GM18873 (cell line): ENCODE data around the gene ANGPTL4.
"Not testable (repeated sequence)": the region's sequence is repeated elsewhere in the genome, so short reads cannot be mapped to it uniquely, and the experiment has no call there.

Experiments used
- ATAC-seq: cut with Tn5 transposase; IDR thresholded peaks from one replicate; pipeline ENCODE4 v1.9.1; 2021; ENCODE audit warnings: mild to moderate bottlenecking, moderate library complexity, moderate number of reproducible peaks; ENCODE audit not compliant: unreplicated experiment, low FRiP score

The ANGPTL4 gene, protein sequence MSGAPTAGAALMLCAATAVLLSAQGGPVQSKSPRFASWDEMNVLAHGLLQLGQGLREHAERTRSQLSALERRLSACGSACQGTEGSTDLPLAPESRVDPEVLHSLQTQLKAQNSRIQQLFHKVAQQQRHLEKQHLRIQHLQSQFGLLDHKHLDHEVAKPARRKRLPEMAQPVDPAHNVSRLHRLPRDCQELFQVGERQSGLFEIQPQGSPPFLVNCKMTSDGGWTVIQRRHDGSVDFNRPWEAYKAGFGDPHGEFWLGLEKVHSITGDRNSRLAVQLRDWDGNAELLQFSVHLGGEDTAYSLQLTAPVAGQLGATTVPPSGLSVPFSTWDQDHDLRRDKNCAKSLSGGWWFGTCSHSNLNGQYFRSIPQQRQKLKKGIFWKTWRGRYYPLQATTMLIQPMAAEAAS

DNA sequence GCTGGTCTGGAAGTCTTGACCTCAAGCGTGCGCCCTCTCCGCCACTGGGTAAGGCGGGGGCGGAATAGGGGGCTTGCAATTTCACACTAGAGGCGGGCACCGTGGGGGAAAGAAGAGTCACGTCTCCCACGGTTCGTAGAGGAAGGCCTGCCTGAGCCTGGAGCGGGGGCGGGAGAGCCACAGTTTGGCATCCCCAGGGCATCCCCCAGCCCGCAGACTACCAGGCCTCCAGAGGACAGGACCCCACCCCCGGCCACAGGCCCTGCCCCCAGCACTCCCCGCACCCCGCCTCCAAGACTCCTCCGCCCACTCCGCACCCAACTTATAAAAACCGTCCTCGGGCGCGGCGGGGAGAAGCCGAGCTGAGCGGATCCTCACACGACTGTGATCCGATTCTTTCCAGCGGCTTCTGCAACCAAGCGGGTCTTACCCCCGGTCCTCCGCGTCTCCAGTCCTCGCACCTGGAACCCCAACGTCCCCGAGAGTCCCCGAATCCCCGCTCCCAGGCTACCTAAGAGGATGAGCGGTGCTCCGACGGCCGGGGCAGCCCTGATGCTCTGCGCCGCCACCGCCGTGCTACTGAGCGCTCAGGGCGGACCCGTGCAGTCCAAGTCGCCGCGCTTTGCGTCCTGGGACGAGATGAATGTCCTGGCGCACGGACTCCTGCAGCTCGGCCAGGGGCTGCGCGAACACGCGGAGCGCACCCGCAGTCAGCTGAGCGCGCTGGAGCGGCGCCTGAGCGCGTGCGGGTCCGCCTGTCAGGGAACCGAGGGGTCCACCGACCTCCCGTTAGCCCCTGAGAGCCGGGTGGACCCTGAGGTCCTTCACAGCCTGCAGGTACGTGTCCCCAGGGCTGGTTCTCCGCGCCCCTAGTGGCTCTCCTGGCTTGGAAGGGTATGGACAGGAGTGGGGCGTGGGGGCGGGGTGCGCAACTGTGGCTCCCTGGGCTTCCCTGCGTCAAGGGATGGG is at the start of gene ANGPTL4:
Gene ANGPTL4, plus strand, starts transcription at position 353 of the 969 bp plus-strand sequence. Its CDS starts 167 bp downstream, at position 520.
- no peak for ATAC-seq

DNA sequence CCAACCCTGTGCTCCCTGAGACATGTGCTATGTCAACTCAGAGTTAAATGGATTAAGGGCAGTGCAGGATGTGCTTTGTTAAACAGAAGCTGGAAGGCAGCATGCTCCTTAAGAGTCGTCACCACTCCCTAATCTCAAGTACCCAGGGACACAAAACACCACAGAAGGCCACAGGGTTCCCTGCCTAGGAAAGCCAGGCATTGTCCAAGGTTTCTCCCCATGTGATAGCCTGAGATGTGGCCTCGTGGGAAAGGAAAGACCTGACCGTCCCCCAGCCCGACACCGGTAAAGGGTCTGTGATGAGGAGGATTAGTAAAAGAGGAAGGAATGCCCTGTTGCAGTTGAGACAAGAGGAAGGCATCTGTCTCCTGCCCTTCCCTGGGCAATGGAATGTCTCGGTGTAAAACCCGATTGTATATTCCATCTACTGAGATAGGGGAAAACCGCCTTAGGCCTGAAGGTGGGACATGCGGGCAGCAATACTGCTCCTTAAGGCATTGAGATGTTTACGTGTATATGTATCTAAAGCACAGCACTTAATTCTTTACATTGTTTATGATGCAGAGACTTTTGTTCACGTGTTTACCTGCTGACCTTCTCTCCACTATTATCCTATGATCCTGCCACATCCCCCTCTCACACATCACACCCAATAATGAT is 48.8 kb upstream of the ANGPTL4 start:
- not testable (repeated sequence) for ATAC-seq

DNA sequence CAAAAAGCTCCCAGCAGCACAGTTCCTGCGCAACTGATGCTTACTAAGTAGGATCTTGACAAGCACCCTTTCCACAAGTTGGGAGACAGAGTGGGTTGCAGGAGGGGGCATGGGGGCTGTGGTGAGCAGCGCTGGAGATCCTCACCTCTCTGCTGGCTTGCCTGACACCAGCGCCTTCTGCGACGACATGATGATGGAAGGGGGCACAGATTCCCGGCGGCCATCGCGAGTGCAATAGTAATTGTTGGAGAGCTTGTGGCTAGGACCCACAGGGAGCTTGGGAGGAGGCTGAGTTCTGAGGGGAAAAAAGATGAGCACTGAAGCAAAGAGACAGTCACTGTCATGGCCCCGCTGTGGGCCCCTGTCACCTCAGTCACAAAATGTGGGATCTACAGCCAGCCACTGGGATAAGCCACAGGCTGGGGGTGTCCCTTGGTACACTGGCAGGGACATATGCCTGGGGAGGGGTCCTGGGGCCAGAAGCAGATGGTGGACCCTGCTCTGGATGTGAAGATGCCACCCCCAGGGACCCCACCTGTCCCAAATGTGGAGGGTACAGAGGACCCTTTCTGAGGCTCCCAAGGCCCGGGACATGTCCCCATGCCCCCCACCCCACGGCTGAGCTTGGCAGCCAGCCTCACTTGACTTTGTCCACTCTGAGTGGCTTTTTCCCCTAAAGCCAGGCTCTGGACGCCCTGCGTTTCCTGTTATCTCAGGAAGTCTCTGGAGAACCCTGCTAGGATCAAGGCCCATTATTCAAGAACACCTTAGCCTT is 47.4 kb upstream of the ANGPTL4 start:
- ATAC-seq, result no peak

DNA sequence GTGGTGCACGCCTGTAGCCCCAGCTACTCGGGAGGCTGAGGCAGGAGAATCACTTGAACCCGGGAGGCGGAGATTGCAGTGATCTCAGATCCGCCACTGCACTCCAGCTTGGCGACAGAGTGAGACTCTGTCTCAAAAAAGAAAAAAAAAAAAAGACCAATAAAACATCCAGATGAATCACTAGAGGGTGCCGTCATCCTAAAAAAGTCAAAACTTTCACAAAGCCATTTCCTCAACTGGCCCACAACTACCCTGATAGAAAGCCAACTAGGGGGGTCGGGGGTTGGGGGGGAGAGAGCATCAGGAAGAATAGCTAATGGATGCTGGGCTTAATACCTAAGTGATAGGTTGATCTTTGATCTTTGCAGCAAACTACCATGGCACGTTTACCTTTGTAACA is 45.1 kb upstream of the ANGPTL4 start:
- ATAC-seq, result not testable (repeated sequence)

DNA sequence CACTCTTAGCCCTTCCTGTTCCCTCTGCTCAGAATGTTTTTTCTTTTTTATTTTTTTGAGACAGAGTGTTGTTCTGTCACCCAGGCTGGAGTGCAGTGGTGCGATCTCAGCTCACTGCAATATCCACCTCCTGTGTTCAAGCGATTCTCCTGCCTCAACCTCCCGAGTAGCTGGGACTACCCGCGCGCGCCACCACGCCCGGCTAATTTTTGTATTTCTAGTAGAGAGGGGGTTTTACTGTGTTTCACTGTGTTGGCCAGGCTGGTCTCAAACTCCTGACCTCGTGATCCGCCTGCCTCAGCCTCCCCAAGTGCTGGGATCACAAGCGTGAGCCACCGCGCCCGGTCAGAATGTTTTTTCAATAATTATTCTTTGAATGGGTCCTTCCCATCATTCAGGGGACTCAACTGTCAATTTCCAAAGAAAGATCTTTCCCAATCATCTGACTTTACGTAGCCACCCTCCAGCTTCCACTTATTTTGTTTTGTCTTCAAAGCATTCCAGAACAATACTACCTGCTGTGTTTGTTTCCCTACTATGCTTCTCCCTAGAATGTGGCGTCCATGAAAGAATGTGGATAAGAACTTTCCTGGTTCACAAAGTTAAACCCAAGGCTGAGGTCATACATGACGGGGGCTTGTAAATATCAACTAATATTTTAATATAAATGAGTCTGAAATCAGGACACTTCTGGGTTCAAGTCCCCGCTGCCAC is 44.0 kb upstream of the ANGPTL4 start:
- no peak for ATAC-seq

DNA sequence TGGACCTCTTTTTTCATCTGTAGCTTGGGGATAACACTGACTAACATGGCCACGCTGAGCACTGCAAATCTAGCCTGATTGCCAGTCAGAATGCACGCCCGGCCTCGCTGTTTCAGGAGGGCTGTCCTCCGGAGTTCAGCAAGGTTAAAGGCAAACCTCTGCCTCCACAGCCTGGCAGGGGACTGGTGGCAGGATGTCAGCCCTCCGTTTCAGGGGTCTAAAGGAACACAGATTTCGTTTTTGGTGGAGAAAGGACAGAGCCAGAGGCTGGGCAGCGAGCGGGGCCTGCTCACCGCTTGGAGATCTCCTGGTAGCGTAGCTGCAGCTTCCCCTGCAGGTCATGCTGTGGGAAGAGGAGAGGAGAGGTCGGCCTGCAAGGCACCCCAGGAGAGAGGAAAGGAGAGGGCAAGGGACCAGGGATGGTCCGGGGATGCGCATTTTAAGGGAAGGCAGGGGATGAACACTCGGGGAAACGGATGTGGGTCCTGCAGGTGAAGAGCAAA is 43.3 kb upstream of the ANGPTL4 start:
- ATAC-seq, result no peak

DNA sequence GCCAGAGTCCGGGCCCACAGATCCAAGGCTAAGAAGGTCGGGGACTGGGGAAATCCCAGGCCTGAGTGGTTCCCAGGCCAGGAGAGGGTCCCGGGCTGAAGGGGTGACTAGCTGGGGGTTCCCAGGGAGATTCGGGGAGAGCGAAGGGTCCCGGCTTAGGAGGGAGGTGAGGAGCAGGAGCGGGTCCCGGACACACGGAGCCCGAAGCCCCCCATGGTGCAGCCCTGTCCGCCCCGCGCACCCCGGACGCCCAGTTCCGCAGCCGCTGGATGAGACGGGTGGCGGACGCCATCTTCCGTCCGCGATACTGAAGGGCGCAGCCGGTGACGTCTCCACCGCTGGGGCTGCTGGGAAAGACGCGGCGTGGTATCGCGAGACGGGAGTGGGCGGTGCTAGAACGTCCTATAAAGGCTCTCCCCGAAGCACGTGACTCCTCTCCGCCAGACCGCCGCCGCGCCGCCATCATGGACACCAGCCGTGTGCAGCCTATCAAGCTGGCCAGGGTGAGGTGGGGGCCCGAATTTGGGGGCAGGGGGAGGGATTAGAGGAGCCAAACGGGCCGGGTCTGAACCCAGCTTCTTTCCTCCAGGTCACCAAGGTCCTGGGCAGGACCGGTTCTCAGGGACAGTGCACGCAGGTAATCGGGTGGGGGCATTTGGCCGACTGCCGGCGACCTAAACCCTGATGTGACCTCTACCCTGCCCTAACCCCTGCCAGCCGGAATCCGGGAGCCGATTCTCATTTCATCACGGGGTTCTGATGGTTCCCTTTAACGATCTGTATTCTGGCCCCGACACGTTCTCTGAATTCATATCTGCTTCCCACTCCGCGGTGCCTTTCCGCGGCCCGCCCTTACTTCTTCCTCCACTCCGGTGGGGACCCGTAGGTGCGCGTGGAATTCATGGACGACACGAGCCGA is 42.6 kb upstream of the ANGPTL4 start, which contains the start of the genes NDUFA7 and RPS28:
Gene NDUFA7, minus strand, starts transcription at position 309 of the 919 bp plus-strand sequence. Its CDS starts 17 bp downstream, at position 292.
Gene RPS28, plus strand, starts transcription at position 430 of the 919 bp plus-strand sequence. Its CDS starts 35 bp downstream, at position 465.
- peak; percentile 69 for ATAC-seq

DNA sequence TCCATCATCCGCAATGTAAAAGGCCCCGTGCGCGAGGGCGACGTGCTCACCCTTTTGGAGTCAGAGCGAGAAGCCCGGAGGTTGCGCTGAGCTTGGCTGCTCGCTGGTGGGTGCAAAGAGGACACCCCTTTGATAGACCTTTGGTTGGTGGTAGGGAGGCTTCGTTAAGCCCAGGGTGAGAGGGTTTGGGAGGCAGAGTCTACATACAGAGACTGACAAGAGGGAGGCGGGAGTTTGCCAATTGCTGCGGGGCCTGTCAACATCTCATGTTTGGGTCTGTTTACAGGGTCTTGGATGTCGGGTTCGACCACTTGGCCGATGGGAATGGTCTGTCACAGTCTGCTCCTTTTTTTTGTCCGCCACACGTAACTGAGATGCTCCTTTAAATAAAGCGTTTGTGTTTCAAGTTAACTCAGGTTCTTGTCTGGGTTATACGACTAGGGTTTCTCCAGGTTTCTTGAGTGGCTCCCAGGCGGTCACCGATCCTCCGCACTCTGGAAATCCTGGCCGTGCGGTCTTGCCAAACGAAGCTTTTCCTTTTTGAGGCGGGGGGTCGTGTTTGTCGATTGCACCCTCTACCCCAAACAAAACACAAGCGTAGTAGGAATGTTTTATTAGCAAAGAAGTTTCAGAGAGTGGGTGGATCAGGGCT is 41.8 kb upstream of the ANGPTL4 start:
- ATAC-seq, result no peak

DNA sequence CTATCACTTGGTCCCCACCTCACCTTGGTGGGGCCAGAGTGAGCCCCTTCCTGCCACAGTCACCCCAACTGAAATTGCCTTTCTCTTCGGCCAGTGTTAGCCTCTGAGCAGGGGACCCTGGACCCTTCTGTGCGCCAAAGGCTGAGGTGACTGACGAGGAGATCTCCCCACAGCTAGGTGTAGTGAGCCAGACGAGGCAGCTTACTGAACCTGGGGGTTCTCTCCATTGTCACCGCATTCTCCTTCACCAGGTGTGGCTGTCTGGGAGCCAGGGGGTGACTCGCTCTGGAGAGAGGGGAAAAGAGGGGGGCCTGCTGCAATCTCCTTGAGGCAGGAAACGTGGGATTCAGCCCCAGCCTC is 41.3 kb upstream of the ANGPTL4 start:
- no peak for ATAC-seq

DNA sequence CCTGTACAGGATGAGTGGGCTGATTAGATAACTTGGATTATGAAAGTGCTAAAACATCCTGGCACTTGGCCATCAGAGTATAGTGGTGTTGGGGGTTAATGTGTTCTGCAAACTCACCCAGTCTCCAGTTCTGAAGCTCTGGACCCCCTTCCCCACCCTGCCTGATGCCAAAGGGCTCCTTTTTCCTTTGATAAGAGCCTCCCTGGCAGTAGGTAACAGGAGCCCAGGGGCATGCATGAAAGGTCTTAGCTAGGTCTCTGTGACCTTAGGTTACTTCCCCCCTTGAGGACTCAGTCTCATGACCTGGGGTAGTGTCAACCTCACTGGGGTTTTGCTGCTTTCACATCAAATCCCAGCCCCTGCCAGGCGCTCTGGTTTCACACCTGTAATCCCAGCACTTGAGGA is 40.2 kb upstream of the ANGPTL4 start:
- ATAC-seq, result no peak

DNA sequence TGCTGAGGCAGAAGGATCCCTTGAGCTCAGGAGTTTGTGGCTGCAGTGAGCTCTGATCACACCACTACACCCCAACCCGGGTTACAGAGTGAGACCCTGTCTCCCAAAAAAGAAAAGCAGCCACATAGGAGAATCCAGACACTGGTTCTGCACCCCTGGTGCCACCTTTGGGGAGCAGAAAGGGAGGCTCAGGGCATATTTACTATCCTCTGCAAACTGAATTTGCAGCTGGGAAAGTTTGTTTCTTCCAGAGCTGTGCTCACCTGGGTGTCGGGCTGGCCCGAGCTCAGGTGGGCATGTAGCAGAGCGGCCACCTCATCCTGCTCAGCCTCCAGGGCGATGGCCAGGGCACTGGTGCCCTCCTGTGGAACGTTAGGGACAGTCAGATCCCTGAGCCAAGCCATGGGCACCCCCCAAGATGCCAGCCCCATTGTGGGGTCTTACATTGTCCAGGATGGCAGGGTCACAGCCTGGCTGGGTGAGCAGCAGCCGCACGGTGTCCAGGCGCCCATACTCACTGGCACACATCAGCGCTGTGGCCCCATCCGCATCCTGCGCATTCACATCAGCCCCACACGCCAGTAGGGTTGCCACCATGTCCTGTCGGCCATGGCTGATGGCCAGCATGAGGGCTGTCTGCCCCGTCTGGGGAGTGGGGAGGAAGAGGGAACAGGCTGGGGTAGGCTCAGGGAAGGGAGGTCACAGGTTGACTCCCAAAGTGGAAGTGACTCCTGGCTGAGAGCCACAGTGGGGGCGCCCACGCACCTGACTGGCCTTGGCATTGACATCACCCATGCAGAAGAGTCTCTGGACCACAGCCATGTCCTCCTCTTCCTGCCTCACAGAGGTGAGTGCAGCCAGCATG is 39.5 kb upstream of the ANGPTL4 start:
- no peak for ATAC-seq

DNA sequence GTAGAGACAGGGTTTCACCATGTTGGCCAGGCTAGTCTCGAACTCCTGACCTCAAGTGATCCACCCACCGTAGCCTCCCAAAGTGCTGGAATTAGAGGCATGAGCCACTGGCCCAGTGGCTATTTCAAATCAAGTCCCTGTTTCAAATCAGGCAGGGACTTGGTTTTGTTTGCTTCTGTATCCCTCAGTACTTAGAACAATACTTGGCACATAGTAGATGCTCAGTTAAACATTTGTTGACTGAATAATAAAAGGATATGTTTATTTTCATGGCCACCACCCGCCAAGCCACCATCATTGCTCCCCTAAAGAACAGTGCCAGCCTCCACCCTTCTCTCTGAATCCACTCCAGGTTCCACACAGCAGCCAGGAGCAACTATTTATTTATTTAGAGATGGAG is 38.5 kb upstream of the ANGPTL4 start:
- no peak for ATAC-seq

DNA sequence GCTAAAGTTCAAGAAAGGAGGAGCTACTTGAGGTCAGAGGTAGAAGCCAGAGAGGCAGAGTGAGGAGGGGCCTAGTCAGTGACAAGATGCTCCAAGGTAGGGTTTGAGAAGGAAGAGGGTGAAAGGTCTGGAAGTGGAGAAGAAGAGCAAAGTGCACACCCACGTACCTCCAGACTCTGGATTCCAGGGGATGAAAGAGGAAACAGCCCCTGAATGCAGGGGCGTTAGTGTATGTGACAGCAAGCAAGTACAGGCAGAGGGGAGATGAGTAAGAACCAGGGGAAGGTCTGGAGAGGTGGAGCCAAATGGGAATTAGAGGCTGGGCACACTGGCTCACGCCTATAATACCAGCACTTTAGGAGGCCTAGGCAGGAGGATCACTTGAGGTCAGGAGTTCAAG is 34.0 kb upstream of the ANGPTL4 start:
- ATAC-seq, result no peak

DNA sequence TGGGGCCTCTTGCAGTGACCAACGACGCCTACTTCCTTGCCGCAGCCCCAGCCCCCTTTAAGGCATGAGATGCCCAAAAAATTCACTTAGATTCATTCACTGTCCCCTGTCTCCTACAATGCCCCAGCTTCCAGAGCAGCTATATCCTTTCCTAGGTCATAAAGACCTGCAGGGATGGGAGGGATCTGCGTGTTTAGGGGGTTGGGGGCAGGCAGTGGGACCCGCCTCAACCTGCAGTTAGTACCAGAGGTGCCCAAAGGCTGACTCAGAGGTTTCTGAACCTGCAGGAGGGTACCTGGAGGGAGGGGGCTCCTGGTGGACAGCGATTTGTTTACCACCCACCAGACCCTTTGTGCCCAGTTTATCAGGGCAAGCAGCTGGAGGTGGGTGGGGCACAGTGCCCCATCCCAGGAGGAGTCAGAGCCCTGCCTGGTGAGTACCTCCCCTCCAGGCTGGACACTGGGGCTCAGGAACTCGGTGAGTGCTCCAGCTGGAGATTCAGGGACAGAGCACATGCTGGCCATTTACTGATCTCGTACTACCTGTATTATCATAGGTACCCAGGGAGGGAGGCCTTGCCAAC is 32.6 kb upstream of the ANGPTL4 start:
- no peak for ATAC-seq

DNA sequence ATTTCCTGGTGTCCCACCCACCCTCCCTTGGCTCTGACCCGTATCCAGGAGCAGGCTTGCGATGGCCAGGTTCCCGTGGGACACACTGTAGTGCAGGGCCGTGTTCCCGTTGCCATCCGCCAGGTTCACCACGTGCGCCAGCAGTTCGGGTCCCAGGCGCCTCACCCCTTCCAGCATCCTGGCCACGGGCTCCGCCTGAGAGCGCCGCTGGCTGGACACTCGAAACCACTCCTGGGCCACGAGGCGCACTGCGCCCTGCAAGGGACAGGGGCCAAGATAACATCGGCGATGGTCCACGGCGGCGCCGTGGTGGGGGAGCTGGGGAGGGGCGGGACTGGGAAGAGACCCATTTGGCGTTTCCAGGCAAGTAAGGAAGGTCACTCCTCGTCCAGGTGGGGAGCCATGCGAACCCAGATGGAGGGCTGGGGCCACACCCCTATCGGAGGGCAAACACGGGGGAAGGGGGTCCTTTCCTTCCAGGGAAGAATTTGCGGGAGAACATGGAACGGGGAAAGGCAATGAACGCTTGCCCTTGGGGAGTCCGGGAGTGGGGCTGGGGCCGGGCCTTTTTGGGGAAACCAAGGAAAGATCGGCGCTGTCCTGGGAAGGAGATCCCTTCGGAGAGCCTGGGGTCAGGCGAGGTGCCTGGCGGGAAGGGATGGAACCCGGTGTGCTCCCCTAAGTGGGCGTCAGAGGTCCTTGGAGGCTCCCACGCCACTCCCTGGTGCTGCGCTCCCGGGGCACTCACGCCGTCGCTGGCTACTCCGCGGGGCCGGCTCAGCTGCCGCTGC is 30.8 kb upstream of the ANGPTL4 start:
- ATAC-seq, result no peak
